OCI-LY7 (cell line): ENCODE data around the gene PTPRO.

Experiments used
- CTCF ChIP-seq: fragments of 200-600 bp; sonication (generic); conservative IDR thresholded peaks from 2 replicates; pipeline ENCODE4 v1.5.1; 2014; ENCODE audit warnings: mild to moderate bottlenecking, antibody characterized with exemption, low read length, moderate library complexity, mixed read lengths
- EZH2phosphoT487 ChIP-seq: fragments of 200-600 bp; sonication (generic); IDR thresholded peaks from 2 replicates; pipeline ENCODE4 v1.6.1; 2018; ENCODE audit warnings: low read depth, borderline replicate concordance, mild to moderate bottlenecking, mixed run types, antibody characterized with exemption, low read length, moderate library complexity, mixed read lengths

GRCh38 chr12:15446807-15447206, 124.5 kb downstream of the PTPRO start:
- TF ChIP-seq CTCF: no peak
- TF ChIP-seq EZH2phosphoT487: no peak
